Uterus (tissue), 4 donors: Measurements from ENCODE around the gene BMS1. TPM values are rescaled to one million over a fixed set of nuclear protein-coding genes. Genes with fewer than 3 reads are reported as not detected.

Experiments used
- DNase-seq, 2 donors: peaks; one replicate each; pipeline ENCODE4 v3.0.0-alpha.2; 2019 to 2020
- H3K27ac ChIP-seq, 2 donors: fragments of 200-600 bp; sonication (generic); 1 replicate in 1 of 2; 2 replicates in 1 of 2; pipeline ENCODE4 v1.5.1; 2016 to 2018
- H3K27me3 ChIP-seq, 2 donors: fragments of 200-600 bp; sonication (generic); one replicate each; pipeline ENCODE4 v1.5.1; 2018 to 2019; ENCODE audit warnings: control low read depth in 1 of 2
- H3K36me3 ChIP-seq, 2 donors: fragments of 200-600 bp; sonication (generic); one replicate each; pipeline ENCODE4 v1.5.1; 2019; ENCODE audit warnings: control low read depth in 1 of 2
- H3K4me1 ChIP-seq, 2 donors: fragments of 200-600 bp; sonication (generic); one replicate each; pipeline ENCODE4 v1.5.1; 2018 to 2019; ENCODE audit warnings: control low read depth in 1 of 2
- H3K4me3 ChIP-seq, 2 donors: fragments of 200-600 bp; sonication (generic); 1 replicate in 1 of 2; 2 replicates in 1 of 2; pipeline ENCODE4 v1.5.1; 2018 to 2019; ENCODE audit warnings: mild to moderate bottlenecking in 1 of 2
- H3K9me3 ChIP-seq, 2 donors: fragments of 200-600 bp; sonication (generic); one replicate each; pipeline ENCODE4 v1.5.1; 2019; ENCODE audit warnings: control low read depth in 1 of 2
- CTCF ChIP-seq, 4 experiments: fragments of 200-600 bp in 2 of 4; fragments of 450-650 bp in 2 of 4; sonication (generic) in 2 of 4; IDR thresholded peaks; one replicate each; pipeline ENCODE4 v1.5.1; 2016 to 2019; ENCODE audit warnings: antibody characterized with exemption in 4 of 4, mild to moderate bottlenecking in 2 of 4, moderate library complexity in 1 of 4
- POLR2A ChIP-seq, 2 donors: fragments of 450-650 bp; IDR thresholded peaks; one replicate each; pipeline ENCODE4 v1.6.1; 2016; ENCODE audit warnings: antibody characterized with exemption in 2 of 2, mild to moderate bottlenecking in 1 of 2, moderate library complexity in 1 of 2
- intact Hi-C: fragments of 100-400 bp; cut with DNase I; formaldehyde crosslinking; loops from one replicate; pipeline ENCODE4 v1.15.1; 2023; ENCODE audit warnings: low total_unique reads
- total RNA-seq, 4 donors: library from RNA; depleted of rRNA in 3 of 4; stranded (reverse); fragments of >200 nt in 3 of 4; gene quantifications; one replicate each; pipeline versions ENCODE4 v1.1.0 to v1.2.4, GENCODE V29; 2014 to 2023
- donor health status: DM: yes; HTN: yes; CAD: no.

Gene BMS1
- total RNA-seq, 4 donors from 2014 or later, result 8.5 to 29.3 (median 13.2) TPM

DNA sequence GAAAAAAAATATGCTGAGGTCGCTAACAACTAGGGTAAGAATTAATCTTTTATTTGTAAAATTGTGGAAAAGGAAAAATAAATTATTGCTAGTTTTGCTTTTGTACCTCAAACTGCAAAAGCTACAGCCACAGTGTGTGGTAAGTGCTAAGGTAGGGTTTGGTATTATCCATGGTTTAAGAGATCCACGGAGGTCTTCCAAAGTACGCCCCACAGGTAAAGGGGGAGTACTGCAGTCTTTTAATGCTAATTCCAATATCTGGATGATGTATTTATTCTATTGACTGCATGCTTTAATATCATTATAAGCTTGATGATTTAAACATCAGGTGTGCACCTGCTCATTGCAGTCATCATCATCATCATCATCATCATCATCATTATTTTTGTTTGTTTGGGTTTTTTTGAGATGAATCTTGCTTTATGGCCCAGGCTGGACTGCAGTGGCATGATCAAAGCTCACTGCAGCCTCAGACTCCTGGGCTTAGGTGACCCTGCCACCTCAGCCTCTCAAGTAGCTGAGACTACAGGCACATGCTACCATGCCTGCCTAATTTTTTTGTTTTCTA, 38.4 kb upstream of the BMS1 start:
- Histone ChIP-seq H3K4me1 (no peaks in the 10 kb centered on the region), H3K27me3 (no peaks in the 10 kb centered on the region), H3K36me3 (no peaks in the 10 kb centered on the region), H3K9me3 (no peaks in the 10 kb centered on the region), H3K4me3 (no peak overlapping the region), H3K27ac (no peak overlapping the region)
- TF ChIP-seq CTCF (IDR thresholded peaks at IDR 0.05) (no peak), POLR2A (IDR thresholded peaks at IDR 0.05) (no peak)
- intact Hi-C loops, result no loop called here
- no peak for DNase-seq

DNA sequence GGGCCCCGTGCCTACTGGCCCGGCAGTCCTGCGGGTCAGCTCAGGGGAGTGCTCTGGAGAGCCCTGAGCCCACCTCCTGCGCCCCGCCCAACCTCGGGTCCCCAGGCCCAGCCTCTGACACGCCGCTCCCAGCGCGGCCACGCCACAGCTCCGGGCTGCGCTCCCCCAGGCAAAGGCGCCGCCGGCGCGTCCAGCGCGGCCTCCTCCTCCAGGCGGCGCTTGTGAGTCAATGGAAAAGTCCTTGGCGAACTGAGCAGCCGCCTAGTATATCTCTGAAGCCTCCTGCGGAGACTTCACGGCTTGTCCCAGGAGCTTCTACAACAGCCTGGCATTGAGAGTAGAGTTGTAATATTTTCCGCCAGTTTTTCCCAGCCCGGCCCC, 29.5 kb upstream of the BMS1 start:
- Histone ChIP-seq H3K27ac (peak overlapping the region; percentile 37 to 67), H3K36me3 (no peaks in the 10 kb centered on the region), H3K9me3 (no peaks in the 10 kb centered on the region), H3K4me3 (peak overlapping the region; percentile 43 to 48), H3K4me1 (no peaks in the 10 kb centered on the region), H3K27me3 (no peaks in the 10 kb centered on the region)
- DNase-seq, result peak; percentile 68 to 84
- intact Hi-C loops, result no loop called here
- TF ChIP-seq POLR2A (IDR thresholded peaks at IDR 0.05) (no peak), CTCF (IDR thresholded peaks at IDR 0.05) (peak; percentile 79 to 94 (median 85))

DNA sequence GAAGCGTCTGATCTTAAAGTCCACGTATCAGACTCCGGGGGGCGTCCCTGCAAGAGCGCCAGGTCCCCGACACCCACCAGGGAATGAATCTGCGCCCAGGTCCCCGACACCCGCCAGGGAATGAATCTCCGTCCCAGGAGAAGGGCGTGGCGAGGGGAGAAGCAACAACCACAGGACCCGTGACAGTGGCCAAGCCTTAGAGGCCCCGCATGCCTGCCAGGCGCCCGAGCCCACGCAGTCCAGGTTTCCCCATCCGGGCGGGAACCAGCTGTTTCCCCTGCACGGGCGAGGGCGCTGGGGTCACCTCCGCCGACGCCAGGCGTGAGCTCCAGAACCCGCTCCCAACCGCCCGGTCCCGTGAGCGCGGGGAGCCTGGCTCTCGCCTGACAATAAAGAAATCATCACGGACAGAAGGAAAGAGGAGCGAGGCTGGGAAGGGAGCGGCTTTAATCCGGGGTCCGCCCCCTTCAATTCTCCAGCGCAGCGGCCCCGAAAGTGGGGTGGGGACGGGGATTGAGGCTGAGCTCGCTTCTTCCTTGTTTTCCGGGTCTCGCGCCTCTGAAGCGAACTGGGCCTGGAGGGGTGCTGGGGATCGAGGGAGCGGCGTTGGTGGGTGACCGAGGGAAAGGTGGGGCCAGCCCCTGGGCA, 29.0 kb upstream of the BMS1 start:
- Histone ChIP-seq H3K4me3 (peak overlapping the region; percentile 43 to 48), H3K27me3 (no peaks in the 10 kb centered on the region), H3K27ac (peak overlapping the region; percentile 49 to 67), H3K9me3 (no peaks in the 10 kb centered on the region), H3K4me1 (no peaks in the 10 kb centered on the region), H3K36me3 (no peaks in the 10 kb centered on the region)
- TF ChIP-seq POLR2A (IDR thresholded peaks at IDR 0.05) (no peak), CTCF (IDR thresholded peaks at IDR 0.05) (no peak)
- peak; percentile 23 to 30 for DNase-seq
- intact Hi-C loops, result no loop called here

DNA sequence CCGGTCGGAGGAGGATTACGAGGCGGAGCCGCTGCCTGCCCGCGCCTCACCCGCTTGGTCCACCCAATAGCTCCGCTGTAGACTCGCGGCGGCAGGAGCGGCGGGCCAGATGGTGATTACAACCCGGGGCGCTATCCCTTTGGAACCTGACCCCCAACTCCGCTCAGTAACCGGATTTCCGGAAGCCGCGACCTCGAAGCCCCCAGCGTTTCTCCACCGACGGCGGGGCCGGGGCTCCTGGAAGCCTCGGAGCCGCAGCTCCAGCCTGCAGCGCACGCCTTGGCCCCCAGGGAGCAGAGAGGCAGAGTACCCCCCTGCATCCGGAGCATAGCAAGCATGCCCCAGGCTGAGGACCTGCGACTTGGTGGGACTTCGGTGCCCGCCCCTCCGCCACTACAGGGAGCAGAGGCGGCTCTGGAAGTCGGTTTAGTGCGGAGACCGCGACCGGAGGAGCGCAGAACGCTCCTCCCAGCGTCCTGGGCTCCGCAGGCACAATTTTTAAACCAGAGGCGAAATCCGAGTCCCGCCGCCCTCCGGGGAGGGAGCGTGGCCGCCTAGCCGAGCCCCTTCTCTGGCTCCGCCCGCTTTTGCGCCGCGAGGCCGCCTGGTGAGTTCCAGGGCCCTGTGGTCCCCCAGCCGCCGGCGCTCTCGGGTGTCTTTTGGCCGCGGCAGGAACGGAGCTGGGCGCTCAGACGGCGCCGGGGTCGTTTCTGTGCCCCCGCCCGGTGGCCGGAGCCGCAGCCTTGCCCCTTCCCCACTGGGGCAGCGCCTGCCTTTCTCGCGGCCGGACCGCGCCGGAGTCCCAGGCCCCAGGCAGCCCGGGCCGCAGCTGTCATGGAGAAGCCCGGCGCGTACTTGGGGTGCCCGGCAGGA, 28.2 kb upstream of the BMS1 start:
- intact Hi-C loops, result no loop called here

More for the DNA sequence above, 28.2 kb upstream of the BMS1 start:
- Histone ChIP-seq H3K36me3 (no peaks in the 10 kb centered on the region), H3K27ac (peak overlapping the region; percentile 49 to 67), H3K9me3 (no peaks in the 10 kb centered on the region), H3K27me3 (no peaks in the 10 kb centered on the region), H3K4me1 (no peaks in the 10 kb centered on the region), H3K4me3 (peak overlapping the region; percentile 43 to 48)
- TF ChIP-seq CTCF (IDR thresholded peaks at IDR 0.05), result peak in 1 of 4 experiments; percentile 7
- no peak for TF ChIP-seq POLR2A (IDR thresholded peaks at IDR 0.05)
- DNase-seq, result peak in 1 of 2 donors; percentile 41
